Gastrocnemius medialis (tissue), 4 donors: ENCODE data around the gene C20orf204.

Experiments
- CTCF ChIP-seq, 5 experiments: fragments of 450-650 bp in 3 of 5; fragments of 200-600 bp in 2 of 5; sonication (generic) in 2 of 5; IDR thresholded peaks in 4 of 5; conservative IDR thresholded peaks in 1 of 5; 1 replicate in 4 of 5; 2 replicates in 1 of 5; pipeline ENCODE4 v1.5.1; 2016 to 2019; ENCODE audit warnings: antibody characterized with exemption in 5 of 5, mild to moderate bottlenecking in 3 of 5, moderate library complexity in 3 of 5
- POLR2A ChIP-seq, 2 donors: fragments of 450-650 bp; IDR thresholded peaks; one replicate each; pipeline ENCODE4 v1.6.1; 2017; ENCODE audit warnings: antibody characterized with exemption in 2 of 2, mild to moderate bottlenecking in 2 of 2, moderate library complexity in 2 of 2

- TF ChIP-seq CTCF (IDR thresholded peaks at IDR 0.05 in 4 of 5, conservative IDR thresholded peaks at IDR 0.05 in 1 of 5): no peak
- TF ChIP-seq POLR2A (IDR thresholded peaks at IDR 0.05): no peak
These were observed 13.2 kb upstream of the C20orf204 start for GRCh38 chr20:64022671-64023360.
